GM19023 (cell line): Measurements from ENCODE around the gene ST6GALNAC5.

Experiments
- ATAC-seq: cut with Tn5 transposase; IDR thresholded peaks from one replicate; pipeline ENCODE4 v1.9.1; 2021; ENCODE audit warnings: mild to moderate bottlenecking, moderate library complexity; ENCODE audit not compliant: unreplicated experiment

The ST6GALNAC5 gene

DNA sequence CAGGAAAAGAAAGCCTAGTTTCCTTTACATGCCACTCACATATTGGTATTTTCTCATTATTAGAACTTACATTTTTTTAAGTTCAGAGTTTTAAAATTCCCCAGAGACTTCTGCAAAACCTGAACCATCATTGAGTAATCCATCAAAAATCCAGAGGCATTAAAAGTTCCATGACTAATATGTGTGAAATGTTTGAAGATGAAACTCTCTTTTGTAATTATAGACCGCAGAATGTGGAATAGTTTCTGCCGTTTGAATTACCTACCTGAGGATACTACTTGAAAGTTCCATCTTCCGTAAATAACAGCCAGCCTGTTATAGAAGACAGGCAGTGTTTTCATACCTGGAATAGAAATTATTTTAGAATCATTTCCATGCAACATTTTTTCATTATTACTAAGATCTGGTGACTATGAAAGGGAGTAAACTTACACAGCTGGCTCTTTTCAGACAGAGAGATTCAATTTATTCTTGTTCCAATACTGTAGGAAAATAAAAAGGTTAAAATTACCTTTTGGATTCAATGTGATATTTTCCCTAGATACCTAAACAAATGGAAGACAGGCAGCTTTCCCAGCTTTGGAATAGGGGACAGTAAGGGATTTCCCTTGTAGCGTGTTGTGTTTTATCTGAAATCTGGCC lies 131.4 kb downstream of the ST6GALNAC5 start:
- no peak for ATAC-seq

DNA sequence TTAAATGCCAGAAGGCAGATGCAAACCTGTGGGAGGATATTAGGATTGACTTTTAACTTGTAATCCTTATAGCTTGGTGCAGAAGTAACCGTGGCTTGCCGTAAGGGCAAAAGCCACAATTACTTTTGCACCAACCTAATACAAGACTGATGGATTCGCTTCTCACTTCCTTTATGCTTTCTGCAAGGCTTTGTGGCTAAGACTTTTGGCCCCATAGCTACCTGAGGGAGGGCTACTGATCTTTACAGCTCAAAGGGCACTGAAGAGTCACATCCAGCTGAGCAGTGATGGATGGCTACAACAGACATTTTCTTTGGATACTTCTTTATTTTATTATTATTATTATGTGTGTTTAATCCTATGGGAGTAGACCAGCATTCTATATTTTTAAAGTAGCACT lies 140.4 kb downstream of the ST6GALNAC5 start:
- ATAC-seq = no peak

DNA sequence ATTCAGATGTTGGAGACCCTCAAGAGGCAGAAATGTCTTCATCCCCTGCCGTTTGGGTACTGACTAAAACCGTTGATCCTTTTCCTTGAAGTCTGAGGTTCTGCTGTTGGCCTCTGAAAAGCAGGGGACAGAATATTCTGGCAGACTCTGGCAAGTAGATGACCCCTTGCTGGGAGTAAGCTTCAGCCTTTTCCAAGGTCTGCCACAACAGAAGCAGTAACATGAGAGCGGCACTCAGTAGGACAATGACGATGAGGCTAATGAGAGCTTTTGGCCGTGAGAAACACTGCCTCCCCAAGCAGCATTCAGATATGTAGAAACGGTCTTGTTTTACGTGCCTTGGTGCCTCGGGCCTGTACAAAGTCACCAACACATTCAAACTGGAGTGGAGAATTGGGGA lies 143.7 kb downstream of the ST6GALNAC5 start:
- no peak for ATAC-seq

DNA sequence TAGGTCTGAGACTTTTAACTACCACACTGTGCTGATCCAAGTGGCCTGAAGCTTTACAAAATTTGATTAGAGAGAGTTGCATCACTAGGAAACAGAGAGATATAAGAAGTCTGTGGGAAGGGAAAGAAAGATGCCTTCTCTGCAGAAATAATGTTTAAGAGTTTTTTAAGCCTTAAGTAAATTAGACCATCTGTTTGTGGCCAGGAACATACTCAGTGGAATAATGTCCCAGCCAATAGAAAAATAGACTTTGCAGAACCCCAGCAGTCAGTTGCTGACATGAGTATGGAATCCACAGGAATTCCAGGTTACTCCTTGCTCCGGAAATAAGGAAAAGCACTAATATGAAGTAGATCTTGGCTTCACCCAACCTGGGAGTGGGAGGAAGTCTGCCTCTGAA lies 144.8 kb downstream of the ST6GALNAC5 start:
- ATAC-seq = no peak

GRCh38 chr1:77014073-77014788 lies 147.0 kb downstream of the ST6GALNAC5 start:
- no peak for ATAC-seq

GRCh38 chr1:77015748-77016341 lies 148.6 kb downstream of the ST6GALNAC5 start:
- ATAC-seq = no peak

DNA sequence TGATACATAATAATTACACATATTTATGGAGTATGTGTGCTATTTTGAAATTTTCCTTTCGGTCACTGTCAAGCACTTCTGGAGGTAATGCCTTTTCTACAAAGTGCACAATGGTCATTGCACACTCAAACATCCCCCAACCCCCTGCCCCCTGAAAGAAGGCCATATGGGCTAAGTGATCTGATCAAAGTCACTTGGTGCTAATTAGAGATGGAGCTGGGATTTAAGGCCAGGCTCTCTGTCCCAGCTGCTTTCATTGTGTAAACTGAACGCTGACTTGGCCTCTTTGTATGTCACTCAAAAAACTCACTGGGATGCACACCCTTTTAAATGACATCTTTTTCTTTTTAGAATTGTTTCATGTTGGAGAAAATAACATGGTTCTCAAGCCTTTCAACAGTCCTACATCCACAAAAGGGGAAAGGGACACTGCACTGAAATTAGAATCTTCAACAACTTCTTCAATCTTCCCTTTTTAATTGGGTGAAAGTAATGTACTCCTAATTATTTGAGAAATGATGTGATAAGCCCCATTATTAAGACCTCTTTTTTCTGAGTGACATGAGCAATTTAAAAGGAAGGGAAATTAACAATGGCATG lies 149.2 kb downstream of the ST6GALNAC5 start:
- ATAC-seq = no peak

DNA sequence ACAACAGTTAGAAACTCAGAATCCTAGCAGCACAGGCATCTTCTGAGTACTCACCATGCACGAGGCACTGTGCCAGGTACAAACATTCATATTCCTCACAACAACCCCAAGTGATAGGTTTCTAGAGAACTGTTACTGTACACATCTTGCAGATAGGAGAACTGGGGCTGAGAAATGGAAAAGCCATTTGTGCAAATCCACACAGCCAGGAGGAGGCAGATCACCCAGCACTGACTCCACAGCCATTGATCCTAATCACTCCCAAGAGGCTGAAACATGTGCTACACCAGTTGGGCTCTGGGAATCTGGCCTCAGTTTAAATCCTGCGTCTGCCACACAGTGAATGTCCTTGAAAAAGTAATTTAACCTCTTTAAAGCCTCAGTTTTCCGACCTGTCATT lies 151.0 kb downstream of the ST6GALNAC5 start:
- no peak for ATAC-seq

DNA sequence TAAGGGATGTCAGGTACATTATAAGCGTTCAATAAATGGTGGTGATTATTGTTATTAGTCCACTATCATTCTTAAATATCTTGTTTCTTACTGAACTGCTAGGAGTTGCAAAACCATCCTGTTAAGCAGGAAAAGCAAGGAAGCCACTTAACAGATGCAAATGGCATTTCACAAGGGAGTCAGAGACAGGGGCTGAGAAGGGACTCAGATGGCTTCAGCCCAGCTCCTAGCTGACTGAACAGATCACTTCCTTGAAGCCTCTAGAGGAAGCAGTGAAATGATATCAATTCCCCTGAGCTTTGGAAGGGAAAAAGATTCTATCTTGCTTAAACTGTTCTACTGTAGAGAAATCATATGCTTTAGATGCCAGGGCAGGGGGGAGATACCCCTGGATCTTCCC lies 151.5 kb downstream of the ST6GALNAC5 start:
- no peak for ATAC-seq

DNA sequence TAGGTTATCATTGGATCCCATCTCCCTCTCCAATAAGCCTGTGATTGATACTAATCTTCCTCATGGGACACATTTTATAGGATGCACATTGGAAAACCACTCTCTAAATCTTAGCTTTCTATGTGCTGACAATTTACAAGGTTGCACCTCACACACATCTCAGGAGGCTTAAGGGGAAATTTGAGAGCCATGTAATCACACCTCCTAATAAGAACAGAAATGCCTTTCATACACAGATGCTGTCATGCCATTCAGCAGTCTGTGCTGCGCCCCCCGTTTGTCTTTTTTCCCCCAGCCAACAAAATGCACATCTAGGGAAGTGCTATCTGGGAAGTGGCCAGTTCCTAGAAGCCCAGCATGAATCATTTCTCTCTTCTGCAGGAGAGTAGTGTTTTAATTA lies 154.5 kb downstream of the ST6GALNAC5 start:
- ATAC-seq = no peak

DNA sequence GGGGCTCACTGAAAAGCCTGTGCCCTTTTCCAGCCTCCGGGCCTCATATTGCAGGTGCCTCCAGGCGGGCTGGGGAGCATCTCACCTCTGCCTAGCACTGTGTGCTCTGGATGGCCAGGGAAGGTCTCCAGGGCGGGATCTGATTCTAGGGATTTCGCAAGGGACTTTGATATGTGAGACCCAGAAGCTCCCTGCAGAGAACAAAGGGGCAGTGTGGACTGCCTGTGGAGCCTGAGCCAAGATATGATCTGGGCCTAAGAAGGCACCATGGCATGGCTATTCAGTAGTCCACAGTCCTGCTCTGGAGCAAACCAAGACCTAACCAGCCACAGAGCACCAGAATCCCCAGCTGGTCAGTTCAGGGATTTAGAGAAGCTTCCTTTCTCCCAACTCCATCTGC lies 157.2 kb downstream of the ST6GALNAC5 start:
- ATAC-seq = no peak

GRCh38 chr1:77025599-77025998 lies 158.3 kb downstream of the ST6GALNAC5 start:
- ATAC-seq = no peak

GRCh38 chr1:77026135-77026534 lies 158.9 kb downstream of the ST6GALNAC5 start:
- no peak for ATAC-seq

GRCh38 chr1:77026640-77027039 lies 159.4 kb downstream of the ST6GALNAC5 start:
- no peak for ATAC-seq

DNA sequence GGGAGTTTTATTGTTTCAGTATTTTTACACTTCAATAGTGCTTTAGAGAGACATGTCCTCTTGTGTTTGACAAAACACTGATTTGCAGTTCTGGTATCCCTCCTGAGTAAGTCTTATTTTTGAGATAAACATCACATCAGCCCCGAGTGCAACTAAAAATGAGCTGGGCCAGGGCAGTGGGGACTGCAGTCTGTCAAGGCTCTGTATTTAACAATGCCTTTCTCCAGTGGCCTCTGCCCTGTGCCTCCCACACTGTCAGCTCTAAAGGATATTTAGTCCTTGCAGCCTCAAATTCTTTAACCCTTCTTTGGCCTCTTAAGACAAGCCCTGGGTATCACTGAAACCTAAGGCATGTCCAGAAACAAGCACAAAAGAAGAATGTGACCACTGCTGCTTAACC lies 160.6 kb downstream of the ST6GALNAC5 start:
- ATAC-seq = no peak

GRCh38 chr1:77030401-77031105 lies 163.3 kb downstream of the ST6GALNAC5 start:
- ATAC-seq = no peak

- no peak for ATAC-seq
Observed at GRCh38 chr1:77031106-77031662, 163.9 kb downstream of the ST6GALNAC5 start.

GRCh38 chr1:77036560-77036959 lies 169.3 kb downstream of the ST6GALNAC5 start:
- no peak for ATAC-seq

DNA sequence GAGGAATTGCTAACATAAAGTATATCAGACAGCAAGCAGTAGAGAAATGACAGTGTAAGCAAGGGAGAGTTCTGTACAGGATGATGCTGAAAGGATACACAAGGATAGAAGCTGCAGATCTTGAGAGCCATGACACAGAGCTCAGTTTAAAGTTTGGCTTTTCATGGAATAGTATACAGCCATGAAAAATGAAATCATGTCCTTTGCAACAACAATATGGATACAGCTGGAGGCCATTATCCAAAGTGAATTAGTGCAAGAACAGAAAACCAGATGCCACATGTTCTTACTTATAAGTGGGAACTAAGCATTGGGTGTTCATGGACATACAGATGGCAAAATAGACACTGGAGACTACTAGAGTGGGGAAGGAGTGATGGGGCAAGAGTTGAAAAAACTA lies 169.8 kb downstream of the ST6GALNAC5 start:
- ATAC-seq = no peak

- no peak for ATAC-seq
Observed at GRCh38 chr1:77038000-77038399, 170.7 kb downstream of the ST6GALNAC5 start.

DNA sequence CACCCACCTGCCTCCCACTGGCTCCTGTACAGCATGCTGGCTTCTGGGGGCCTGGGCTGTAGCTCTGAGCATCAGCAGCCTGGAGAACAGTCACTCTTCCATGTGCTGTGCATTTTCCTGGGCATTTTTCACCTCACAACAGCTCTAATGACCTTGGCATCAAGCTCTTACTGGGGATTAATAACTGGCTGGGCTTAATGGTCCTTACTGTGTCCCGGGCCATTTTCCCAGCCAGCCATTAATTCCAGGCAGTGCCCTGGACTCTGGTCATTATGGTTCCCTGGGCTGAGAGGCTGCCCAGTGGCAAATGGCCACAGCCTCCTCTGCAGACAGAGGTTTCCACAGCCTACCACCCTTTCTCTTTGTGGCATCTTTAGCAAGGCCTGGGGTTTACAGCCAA lies 171.8 kb downstream of the ST6GALNAC5 start:
- ATAC-seq = no peak
